Measurements from ENCODE around the gene DDHD1.

DDHD1 gene

DNA sequence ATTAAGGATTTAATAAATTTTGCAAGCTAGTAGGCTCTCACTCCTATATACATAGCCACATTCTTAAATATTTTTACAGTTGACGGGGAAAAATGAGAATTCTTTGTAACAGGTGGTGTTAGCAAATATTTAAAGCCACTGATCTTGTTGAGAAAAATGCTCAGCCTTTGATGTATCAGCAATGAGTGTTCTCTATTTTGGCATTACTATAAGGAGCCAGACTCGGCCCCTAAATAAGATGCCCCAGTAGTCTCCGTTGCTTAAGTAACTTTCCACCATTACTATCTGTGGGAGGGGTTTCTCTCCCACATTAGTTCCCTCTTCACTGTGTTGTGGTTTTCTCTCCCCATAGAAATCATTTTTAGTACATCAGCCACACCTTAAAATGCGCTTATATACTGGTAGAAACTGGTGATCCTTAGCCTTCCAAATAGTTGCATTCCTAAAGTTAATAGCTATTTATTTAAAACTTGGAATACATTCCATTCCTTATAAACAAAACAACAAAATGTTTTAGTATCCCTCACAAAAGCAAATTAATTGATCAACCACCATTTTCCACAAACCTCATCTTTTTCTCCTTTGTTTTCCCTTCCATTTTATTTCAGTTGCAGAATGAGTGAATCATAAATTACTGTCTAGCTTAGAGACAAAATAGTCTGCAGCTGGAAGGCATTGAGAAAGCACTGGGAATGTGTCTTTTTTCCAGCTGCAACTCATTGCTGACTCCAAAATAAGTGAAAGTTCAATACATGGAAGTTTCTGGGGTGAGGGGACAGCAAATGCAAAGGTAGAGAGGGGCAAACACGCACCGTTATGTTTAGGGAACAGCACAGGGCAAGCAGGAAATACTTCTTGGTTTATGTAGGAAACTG is 117.5 kb downstream of the DDHD1 start:
- in situ Hi-C loops (cut with MboI; ENCODE audit: low sequenced_read_pairs) = no loop called here

GRCh38 chr14:53034688-53035230 is 118.4 kb downstream of the DDHD1 start:
- in situ Hi-C loops (cut with MboI; ENCODE audit: low sequenced_read_pairs) = no loop called here

DNA sequence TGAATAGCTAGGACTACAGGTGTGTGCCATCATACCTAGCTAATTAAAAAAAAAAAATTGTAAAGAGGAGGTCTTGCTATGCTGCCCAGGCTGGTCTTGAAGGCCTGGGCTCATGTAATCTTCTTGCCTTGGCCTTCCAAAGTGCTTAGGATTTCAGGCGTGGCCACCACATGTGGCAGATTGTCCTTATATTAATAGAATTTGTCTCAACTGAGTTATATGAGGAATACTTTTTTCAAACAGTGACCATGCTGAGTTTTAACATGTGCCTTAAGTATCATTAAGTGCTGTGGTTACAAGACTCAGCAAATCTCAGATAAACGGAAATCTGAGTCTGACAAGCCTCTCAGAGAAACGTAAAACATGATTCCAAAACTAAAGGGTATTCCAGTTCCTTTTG is 119.1 kb downstream of the DDHD1 start:
- in situ Hi-C loops (cut with MboI; ENCODE audit: low sequenced_read_pairs) = no loop called here

- in situ Hi-C loops (cut with MboI; ENCODE audit: low sequenced_read_pairs) = no loop called here
These were observed 120.2 kb downstream of the DDHD1 start for GRCh38 chr14:53032838-53033390.

- in situ Hi-C loops (cut with MboI; ENCODE audit: low sequenced_read_pairs) = no loop called here
These were observed 120.8 kb downstream of the DDHD1 start for GRCh38 chr14:53032161-53032803.

- in situ Hi-C loops (cut with MboI; ENCODE audit: low sequenced_read_pairs) = no loop called here
These were observed 125.6 kb downstream of the DDHD1 start for GRCh38 chr14:53027562-53027961.

DNA sequence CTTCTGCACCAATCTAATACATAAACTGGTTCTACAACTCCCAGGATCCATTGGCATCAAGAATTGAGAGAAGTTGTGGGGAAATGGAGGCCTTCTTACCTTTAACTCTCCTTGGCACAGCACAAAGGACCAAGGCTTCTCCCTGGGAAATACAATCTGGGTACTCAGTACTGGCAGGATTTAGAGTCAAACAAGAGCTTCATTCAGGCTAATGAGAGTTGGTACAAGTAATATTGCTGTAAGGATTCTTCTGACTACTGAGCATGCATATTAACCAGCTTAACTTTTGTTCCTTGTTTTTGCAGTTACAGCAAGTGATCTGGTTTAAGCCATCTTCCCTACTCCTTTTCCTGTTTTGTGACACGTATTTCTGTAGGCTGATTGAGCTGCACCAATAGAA is 126.1 kb downstream of the DDHD1 start:
- in situ Hi-C loops (cut with MboI; ENCODE audit: low sequenced_read_pairs) = no loop called here

DNA sequence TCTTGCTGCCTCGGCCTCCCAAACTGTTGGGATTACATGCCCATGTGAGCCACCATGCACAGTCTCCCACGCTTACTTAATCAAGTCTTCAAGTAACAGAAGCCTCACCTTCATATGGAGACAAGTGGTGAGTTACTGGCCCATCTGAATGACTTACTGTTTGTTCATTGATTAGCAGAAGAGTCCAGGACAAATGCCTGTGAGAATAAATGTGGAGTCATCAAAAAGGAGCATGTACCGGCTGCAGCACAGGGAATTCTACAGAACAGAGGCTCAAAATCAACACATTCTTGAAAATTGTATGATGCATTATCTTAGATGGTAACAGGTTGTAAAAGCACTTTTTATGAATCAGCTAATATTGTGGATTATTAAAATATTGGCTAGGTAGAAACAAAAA is 129.8 kb downstream of the DDHD1 start:
- in situ Hi-C loops (cut with MboI; ENCODE audit: low sequenced_read_pairs) = no loop called here

DNA sequence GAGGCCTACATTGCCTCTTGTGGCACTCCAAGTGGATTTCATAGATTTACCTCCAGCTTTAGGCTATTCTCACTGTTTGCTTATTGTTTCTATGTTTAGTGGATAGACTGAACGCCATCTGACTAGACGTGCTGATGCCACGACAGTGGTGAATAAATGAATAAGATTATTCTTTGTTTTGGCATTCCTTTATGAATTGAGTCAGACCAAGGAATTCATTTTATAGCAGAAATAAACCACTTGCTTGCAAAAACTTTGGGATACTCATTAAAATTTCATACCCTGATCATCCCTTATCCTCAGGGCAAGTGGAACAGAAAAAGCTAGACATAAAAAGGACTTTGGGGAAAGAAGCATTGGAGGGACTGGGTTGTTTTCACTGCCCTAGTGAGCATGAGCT is 130.5 kb downstream of the DDHD1 start:
- in situ Hi-C loops (cut with MboI; ENCODE audit: low sequenced_read_pairs) = no loop called here

GRCh38 chr14:53020193-53020932 is 132.8 kb downstream of the DDHD1 start:
- in situ Hi-C loops (cut with MboI; ENCODE audit: low sequenced_read_pairs) = no loop called here

DNA sequence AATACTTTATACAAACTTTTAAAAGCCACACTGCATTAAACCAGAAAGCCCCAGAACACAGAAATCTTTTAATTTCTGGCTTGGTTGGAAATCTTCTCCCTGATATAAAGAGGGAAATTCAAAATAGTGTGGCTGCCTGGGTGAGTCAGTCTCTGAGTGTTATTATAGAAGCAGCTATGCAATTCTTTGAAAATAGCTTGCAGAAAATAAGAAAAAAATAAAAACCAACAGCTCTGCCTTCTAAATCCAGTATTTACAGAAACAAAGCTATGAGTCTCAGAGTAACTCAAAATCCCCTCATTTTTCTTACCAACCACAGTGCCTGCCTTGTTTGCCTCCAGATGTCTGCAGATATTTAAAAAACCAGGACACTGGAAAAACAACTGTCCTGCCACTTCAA is 133.7 kb downstream of the DDHD1 start:
- in situ Hi-C loops (cut with MboI; ENCODE audit: low sequenced_read_pairs) = no loop called here

DNA sequence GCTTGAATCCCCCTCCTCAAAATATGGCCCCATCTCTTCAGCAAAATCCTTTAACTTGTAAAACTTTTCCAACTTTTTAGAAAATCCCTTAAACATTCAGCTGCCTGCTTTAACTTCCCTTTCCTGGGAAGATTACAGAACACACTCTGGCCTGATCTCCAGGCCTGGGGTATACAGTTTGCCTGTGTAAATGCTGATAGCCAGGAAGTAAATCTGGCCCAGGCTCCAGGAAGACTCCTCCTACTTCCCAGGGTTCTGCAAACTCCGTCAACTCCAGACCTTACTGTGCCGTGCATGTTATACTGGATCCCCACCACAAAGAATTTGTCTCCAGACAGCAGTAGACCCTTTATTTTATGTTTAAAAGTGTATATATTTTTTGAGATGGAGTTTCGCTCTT is 135.3 kb downstream of the DDHD1 start:
- in situ Hi-C loops (cut with MboI; ENCODE audit: low sequenced_read_pairs) = no loop called here

DNA sequence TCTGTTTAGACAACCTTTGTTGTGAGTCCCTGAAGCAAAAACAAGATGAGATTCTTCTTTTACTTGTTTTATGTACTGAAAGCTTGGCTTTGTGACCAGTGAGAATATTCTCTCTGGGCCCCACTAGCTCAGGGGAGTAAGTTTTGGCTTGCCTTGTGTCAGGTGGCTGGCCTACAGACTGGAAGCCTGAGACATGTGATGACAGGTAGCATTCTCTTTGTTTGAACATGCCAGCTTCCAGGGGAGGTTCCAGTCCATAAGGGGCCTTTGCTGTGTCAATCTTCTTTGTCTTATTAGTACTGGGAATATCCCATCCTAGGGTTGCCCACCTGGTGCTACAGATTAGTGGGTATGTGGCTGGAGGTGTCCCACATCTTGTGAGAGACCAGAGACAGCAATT is 136.2 kb downstream of the DDHD1 start:
- in situ Hi-C loops (cut with MboI; ENCODE audit: low sequenced_read_pairs) = no loop called here

DNA sequence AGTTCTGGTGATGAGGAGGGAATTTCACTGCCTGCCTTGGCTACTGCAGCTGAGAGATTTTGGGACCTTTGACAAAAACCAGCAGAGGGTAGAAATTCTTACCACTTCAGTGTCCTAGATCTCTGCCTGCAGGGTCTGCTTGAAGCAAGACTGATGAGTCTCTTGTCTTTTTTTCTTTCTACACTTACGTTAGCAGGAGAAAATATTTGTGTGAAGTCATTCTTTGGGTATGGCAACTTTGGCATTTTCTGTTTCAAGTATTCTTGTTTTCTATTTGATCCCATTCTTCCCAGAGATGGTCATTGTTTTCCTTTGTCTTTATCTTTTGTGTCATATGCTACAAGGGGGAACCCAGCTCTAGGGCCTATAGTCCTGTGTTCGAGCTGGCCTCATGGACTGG is 136.6 kb downstream of the DDHD1 start:
- in situ Hi-C loops (cut with MboI; ENCODE audit: low sequenced_read_pairs) = no loop called here

GRCh38 chr14:53011053-53011462 is 142.1 kb downstream of the DDHD1 start:
- in situ Hi-C loops (cut with MboI; ENCODE audit: low sequenced_read_pairs) = no loop called here

- in situ Hi-C loops (cut with MboI; ENCODE audit: low sequenced_read_pairs) = no loop called here
These were observed 142.7 kb downstream of the DDHD1 start for GRCh38 chr14:53010193-53011040.

DNA sequence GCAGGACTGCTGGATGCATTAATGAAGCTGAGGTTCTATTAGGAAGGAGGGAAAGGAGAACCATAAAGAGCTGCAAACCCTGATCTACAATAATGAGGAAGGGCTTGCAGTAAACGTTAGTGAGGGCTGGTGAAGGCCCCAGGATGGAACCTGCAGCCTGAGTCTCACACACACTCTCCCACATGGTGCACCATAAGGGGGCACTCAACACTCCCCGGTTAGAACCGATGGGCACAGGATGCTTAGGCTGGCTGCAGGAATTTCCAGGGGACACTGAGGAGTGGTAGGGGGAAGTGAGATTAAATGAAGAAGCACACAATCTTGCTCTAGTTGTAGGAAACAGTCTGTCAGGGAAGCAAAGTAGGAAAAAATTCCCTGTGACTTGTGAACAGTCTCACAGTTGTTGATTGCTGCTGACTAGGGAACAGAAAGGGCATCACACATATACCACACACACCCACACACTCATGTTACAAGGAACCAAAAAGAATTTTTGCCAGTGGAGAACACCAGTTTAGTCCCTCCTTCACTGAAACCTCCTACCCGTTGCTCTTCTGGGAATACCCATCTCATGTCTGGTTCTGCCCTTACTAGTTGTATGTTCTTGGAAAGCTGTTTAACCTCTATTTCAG is 146.1 kb downstream of the DDHD1 start:
- in situ Hi-C loops (cut with MboI; ENCODE audit: low sequenced_read_pairs) = no loop called here

- in situ Hi-C loops (cut with MboI; ENCODE audit: low sequenced_read_pairs) = no loop called here
These were observed 148.1 kb downstream of the DDHD1 start for GRCh38 chr14:53004976-53005375.

DNA sequence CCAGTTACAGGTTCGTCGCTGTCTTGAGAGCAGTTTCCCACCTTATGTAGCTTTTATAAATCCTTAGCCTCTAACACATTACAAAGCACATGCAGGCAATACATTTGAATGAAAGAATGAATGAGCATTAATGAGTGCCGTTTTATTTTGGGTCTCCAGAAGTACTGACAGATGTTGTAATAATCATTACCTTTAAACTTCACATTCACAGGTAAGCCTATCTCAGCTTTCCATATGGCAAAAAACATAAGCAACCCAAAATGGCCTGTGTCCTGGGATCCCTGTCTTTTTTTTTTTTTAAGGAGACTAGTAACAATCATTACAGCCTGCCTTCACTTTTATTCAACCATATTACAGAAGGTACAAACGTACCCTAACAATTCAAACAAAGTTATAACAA is 149.3 kb downstream of the DDHD1 start:
- in situ Hi-C loops (cut with MboI; ENCODE audit: low sequenced_read_pairs) = no loop called here

DNA sequence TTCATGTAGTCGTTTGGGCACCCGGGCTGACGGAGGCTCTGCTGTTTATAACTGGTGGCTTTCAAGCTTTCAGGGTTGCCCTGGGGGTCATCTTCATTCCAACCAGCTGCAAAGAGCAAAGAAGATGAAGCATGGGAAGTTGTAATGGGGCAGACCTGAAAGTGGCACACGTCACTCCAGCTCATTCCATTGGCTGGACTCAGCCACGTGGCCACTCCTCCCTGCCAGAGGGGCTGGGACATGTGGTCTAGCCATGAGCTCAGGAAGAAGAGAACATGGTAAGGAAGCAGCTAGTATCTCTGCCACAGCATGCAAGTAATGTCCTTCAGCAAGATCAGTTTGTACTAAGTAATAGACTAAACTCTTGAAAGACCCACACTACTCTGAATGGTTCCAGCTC is 150.5 kb downstream of the DDHD1 start:
- in situ Hi-C loops (cut with MboI; ENCODE audit: low sequenced_read_pairs) = no loop called here
